Gastrocnemius medialis (tissue), 4 donors: ENCODE data around the gene BARX1. TPM values are rescaled to one million over a fixed set of nuclear protein-coding genes. Genes with fewer than 3 reads are reported as not detected.
"Not testable (repeated sequence)": the region's sequence is repeated elsewhere in the genome, so short reads cannot be mapped to it uniquely, and the experiment has no call there.

Experiments used
- ATAC-seq, 2 donors: fragments of 150-250 bp; one replicate each; pipeline ENCODE4 v1.9.1; 2016
- DNase-seq, 2 donors: peaks; one replicate each; pipeline ENCODE4 v3.0.0-alpha.2; 2019
- H3K27ac ChIP-seq, 4 donors: fragments of 200-600 bp; sonication (generic); 1 replicate in 1 of 4; 2 replicates in 3 of 4; pipeline ENCODE4 v1.5.1; 2016 to 2018; ENCODE audit warnings: mild to moderate bottlenecking in 2 of 4, moderate library complexity in 1 of 4
- H3K27me3 ChIP-seq, 3 donors: fragments of 200-600 bp; sonication (generic) in 2 of 3; 1 replicate in 1 of 3; 2 replicates in 2 of 3; pipeline versions ENCODE4 v1.5.1 to v1.6.0; 2016 to 2019; ENCODE audit warnings: mild to moderate bottlenecking in 1 of 3, moderate library complexity in 1 of 3
- H3K36me3 ChIP-seq, 2 donors: fragments of 200-600 bp; sonication (generic) in 1 of 2; one replicate each; pipeline ENCODE4 v1.5.1; 2017 to 2018
- H3K4me1 ChIP-seq, 2 donors: fragments of 200-600 bp; sonication (generic) in 1 of 2; one replicate each; pipeline ENCODE4 v1.5.1; 2016 to 2017; ENCODE audit warnings: mild to moderate bottlenecking in 2 of 2
- H3K4me3 ChIP-seq, 4 donors: fragments of 200-600 bp; sonication (generic) in 3 of 4; 1 replicate in 1 of 4; 2 replicates in 3 of 4; pipeline ENCODE4 v1.5.1; 2016 to 2019; ENCODE audit warnings: mild to moderate bottlenecking in 2 of 4
- H3K9me3 ChIP-seq, 3 donors: fragments of 200-600 bp; sonication (generic) in 2 of 3; 1 replicate in 1 of 3; 2 replicates in 2 of 3; pipeline ENCODE4 v1.5.1; 2016 to 2019
- POLR2A ChIP-seq, 2 donors: fragments of 450-650 bp; IDR thresholded peaks; one replicate each; pipeline ENCODE4 v1.6.1; 2017; ENCODE audit warnings: antibody characterized with exemption in 2 of 2, mild to moderate bottlenecking in 2 of 2, moderate library complexity in 2 of 2
- in situ Hi-C, 4 donors: fragments of 200-750 bp; cut with MboI; loops; one replicate each; pipeline versions ENCODE4 v1.15.0 to v1.8.0; 2017; ENCODE audit warnings: low sequenced_read_pairs in 4 of 4
- intact Hi-C: fragments of 100-400 bp; cut with DNase I; formaldehyde crosslinking; loops from one replicate; pipeline ENCODE4 v1.15.1; 2023; ENCODE audit warnings: low total_unique reads
- total RNA-seq, 4 donors: library from RNA; depleted of rRNA; stranded (reverse); fragments of >200 nt; gene quantifications; one replicate each; pipeline versions ENCODE4 v1.1.0 to v1.2.3, GENCODE V29; 2016
- TF ChIP-seq, protein P1 (sequence below), 5 experiments: fragments of 450-650 bp in 3 of 5; fragments of 200-600 bp in 2 of 5; sonication (generic) in 2 of 5; IDR thresholded peaks in 4 of 5; conservative IDR thresholded peaks in 1 of 5; 1 replicate in 4 of 5; 2 replicates in 1 of 5; pipeline ENCODE4 v1.5.1; 2016 to 2019; ENCODE audit warnings: antibody characterized with exemption in 5 of 5, mild to moderate bottlenecking in 3 of 5, moderate library complexity in 3 of 5

The BARX1 gene
- total RNA-seq, 4 donors from 2014 or later, result not detected

- DNase-seq, result no peak
- in situ Hi-C loops, result no loop called here
- TF ChIP-seq, protein P1, sequence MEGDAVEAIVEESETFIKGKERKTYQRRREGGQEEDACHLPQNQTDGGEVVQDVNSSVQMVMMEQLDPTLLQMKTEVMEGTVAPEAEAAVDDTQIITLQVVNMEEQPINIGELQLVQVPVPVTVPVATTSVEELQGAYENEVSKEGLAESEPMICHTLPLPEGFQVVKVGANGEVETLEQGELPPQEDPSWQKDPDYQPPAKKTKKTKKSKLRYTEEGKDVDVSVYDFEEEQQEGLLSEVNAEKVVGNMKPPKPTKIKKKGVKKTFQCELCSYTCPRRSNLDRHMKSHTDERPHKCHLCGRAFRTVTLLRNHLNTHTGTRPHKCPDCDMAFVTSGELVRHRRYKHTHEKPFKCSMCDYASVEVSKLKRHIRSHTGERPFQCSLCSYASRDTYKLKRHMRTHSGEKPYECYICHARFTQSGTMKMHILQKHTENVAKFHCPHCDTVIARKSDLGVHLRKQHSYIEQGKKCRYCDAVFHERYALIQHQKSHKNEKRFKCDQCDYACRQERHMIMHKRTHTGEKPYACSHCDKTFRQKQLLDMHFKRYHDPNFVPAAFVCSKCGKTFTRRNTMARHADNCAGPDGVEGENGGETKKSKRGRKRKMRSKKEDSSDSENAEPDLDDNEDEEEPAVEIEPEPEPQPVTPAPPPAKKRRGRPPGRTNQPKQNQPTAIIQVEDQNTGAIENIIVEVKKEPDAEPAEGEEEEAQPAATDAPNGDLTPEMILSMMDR (IDR thresholded peaks at IDR 0.05 in 4 of 5, conservative IDR thresholded peaks at IDR 0.05 in 1 of 5), result no peak
- no peak for TF ChIP-seq POLR2A (IDR thresholded peaks at IDR 0.05)
- no peak for ATAC-seq
- H3K9me3 ChIP-seq, result no peaks in the 10 kb centered on the region
- no peak overlapping the region for H3K27ac ChIP-seq
- H3K36me3 ChIP-seq, result no peaks in the 10 kb centered on the region
- intact Hi-C loops, result no loop called here
- H3K4me1 ChIP-seq, result no peaks in the 10 kb centered on the region
- peaks cover 0 to 3% (median 0%) of the 10 kb centered on the region in 3 donors for H3K27me3 ChIP-seq
- H3K4me3 ChIP-seq, result no peak overlapping the region
Measured at GRCh38 chr9:93976081-93976480, 20.9 kb upstream of the BARX1 start.

- in situ Hi-C loops, result no loop called here
- Histone ChIP-seq H3K4me1 (no peaks in the 10 kb centered on the region), H3K27me3 (peaks cover 0 to 3% (median 0%) of the 10 kb centered on the region in 3 donors), H3K36me3 (no peaks in the 10 kb centered on the region), H3K4me3 (no peak overlapping the region), H3K9me3 (no peaks in the 10 kb centered on the region), H3K27ac (no peak overlapping the region)
- no peak for DNase-seq
- intact Hi-C loops, result no loop called here
- no peak for ATAC-seq
- TF ChIP-seq, protein P1 (IDR thresholded peaks at IDR 0.05 in 4 of 5, conservative IDR thresholded peaks at IDR 0.05 in 1 of 5), result no peak
- no peak for TF ChIP-seq POLR2A (IDR thresholded peaks at IDR 0.05)
Measured at GRCh38 chr9:93975262-93975661, 20.1 kb upstream of the BARX1 start.

DNA sequence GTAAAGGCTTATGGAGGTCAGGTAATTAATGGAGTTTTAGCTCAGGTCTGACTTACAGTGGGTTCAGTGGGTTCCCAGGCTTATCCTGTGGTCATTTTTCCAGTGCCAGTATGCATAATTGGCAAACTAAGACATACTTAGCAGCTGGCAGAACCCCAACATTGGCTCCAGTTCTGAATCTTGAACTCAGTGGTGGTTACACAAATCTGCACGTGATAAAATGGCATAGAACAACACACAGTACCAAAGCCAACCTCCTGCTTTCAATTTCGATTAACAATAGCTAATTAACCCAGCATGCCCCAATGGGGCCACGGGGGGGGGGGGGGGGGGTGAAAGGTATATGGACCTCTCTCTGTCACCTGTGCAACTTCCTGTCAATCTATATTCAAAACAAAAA lies 19.0 kb upstream of the BARX1 start:
- in situ Hi-C loops (loop anchor here in 2 of 4 donors (25.0 kb wide), 1 partner anchor 812 kb away; no protein-coding TSS in a partner anchor), intact Hi-C loops (no loop called here)
- Histone ChIP-seq H3K4me3 (no peak overlapping the region), H3K9me3 (no peaks in the 10 kb centered on the region), H3K27me3 (no peaks in the 10 kb centered on the region), H3K4me1 (no peaks in the 10 kb centered on the region), H3K36me3 (no peaks in the 10 kb centered on the region), H3K27ac (no peak overlapping the region)
- ATAC-seq, result no peak
- no peak for DNase-seq
- TF ChIP-seq POLR2A (IDR thresholded peaks at IDR 0.05), result no peak
- TF ChIP-seq, protein P1 (IDR thresholded peaks at IDR 0.05 in 4 of 5, conservative IDR thresholded peaks at IDR 0.05 in 1 of 5), result no peak

DNA sequence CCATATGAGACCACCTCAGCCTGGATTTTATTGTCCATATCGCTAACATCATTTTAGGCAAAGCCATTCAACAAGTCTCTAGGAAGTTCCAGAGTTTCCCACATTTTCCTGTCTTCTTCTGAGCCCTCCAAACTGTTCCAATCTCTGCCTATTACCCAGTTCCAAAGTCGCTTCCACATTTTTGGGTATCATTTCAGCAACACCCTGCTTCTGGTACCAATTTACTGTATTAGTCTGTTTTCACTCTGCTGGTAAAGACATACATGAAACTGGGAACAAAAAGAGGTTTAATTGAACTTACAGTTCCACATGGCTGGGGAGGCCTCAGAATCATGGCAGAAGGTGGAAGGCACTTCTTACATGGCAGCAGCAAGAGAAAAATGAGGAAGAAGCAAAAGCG lies 17.5 kb upstream of the BARX1 start:
- H3K4me1 ChIP-seq, H3K9me3 ChIP-seq, H3K27ac ChIP-seq, H3K27me3 ChIP-seq, H3K4me3 ChIP-seq, H3K36me3 ChIP-seq, DNase-seq, intact Hi-C loops, ATAC-seq: not testable (repeated sequence)
- in situ Hi-C loops, result loop anchor here in 2 of 4 donors (25.0 kb wide), 1 partner anchor 810 kb away; no protein-coding TSS in a partner anchor

DNA sequence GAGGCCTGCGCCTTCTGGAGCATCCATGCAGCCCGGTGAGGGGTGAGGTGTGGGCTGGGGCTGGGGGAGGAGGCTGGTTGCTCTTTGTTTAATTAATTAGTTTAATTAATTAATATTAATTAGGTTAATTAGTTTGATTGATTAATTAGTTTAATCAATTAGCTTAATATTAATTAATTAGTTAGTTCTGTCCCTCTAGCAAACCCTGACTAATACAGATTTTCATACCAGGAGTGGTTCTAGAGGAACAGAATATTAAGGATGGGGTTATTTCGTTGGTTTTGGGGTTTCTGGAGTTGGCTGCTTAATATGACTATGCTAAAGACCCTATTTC lies 14.1 kb upstream of the BARX1 start:
- no peaks in the 10 kb centered on the region for H3K36me3 ChIP-seq
- H3K4me3 ChIP-seq, result no peak overlapping the region
- ATAC-seq (no peak), DNase-seq (no peak)
- H3K4me1 ChIP-seq, result no peaks in the 10 kb centered on the region
- H3K9me3 ChIP-seq, result no peaks in the 10 kb centered on the region
- in situ Hi-C loops (loop anchor here (10.0 to 25.0 kb wide), 2 partner anchors 284 to 807 kb away; no protein-coding TSS in a partner anchor), intact Hi-C loops (no loop called here)
- TF ChIP-seq, protein P1 (IDR thresholded peaks at IDR 0.05 in 4 of 5, conservative IDR thresholded peaks at IDR 0.05 in 1 of 5), result no peak
- no peak for TF ChIP-seq POLR2A (IDR thresholded peaks at IDR 0.05)
- no peak overlapping the region for H3K27ac ChIP-seq
- no peaks in the 10 kb centered on the region for H3K27me3 ChIP-seq
